ENCODE results near the gene HPS5.

HPS5 gene

GRCh38 chr11:18282626-18283025, 39.3 kb downstream of the HPS5 start:
- Histone ChIP-seq H3K36me3 (ENCODE audit: control insufficient read depth in 2 of 2, insufficient read depth in 1 of 2, low read length in 2 of 2) (peaks cover 7 to 87% of the 10 kb centered on the region in 2 experiments), H3K4me1 (ENCODE audit: control insufficient read depth, insufficient read depth, low read length) (no peaks in the 10 kb centered on the region), H3K27ac (ENCODE audit: extremely low read depth, low read depth, low read length) (no peak overlapping the region), H3K9me3 (ENCODE audit: control insufficient read depth, insufficient read depth, low read depth, low read length) (no peaks in the 10 kb centered on the region), H3K4me3 (ENCODE audit: low read depth, low read length) (no peak overlapping the region)
- ChIA-PET CTCF (interaction anchor here (1.4 kb wide), 1 partner anchor 39 kb away, joined by 3 read pairs; no protein-coding TSS in a partner anchor), POLR2A (no interaction called here)
- TF ChIP-seq ZNF561 (tag by site-specific recombination; IDR thresholded peaks at IDR 0.05; ENCODE audit: borderline replicate concordance) (no peak), ZNF174 (tag by site-specific recombination; IDR thresholded peaks at IDR 0.05) (no peak), KLF17 (tag by site-specific recombination; IDR thresholded peaks at IDR 0.05) (no peak), ZNF350 (tag by site-specific recombination; IDR thresholded peaks at IDR 0.05) (no peak), GFI1B (tag by site-specific recombination; IDR thresholded peaks at IDR 0.05) (no peak), ZNF654 (tag by site-specific recombination; IDR thresholded peaks at IDR 0.05; ENCODE audit: low read depth) (no peak), ZNF76 (tag by site-specific recombination; IDR thresholded peaks at IDR 0.05; ENCODE audit: borderline replicate concordance, low read depth) (no peak)

GRCh38 chr11:18280438-18281045, 41.4 kb downstream of the HPS5 start:
- H3K4me3 ChIP-seq (ENCODE audit: low read depth, low read length), result no peak overlapping the region
- POLR2A ChIA-PET, result no interaction called here
- no peaks in the 10 kb centered on the region for H3K9me3 ChIP-seq (ENCODE audit: control insufficient read depth, insufficient read depth, low read depth, low read length)
- TF ChIP-seq ZNF548 (tag by site-specific recombination; IDR thresholded peaks at IDR 0.05) (no peak), ZNF660 (tag by site-specific recombination; IDR thresholded peaks at IDR 0.05) (no peak), ZNF473 (tag by site-specific recombination; IDR thresholded peaks at IDR 0.05) (no peak), INSM2 (tag by site-specific recombination; IDR thresholded peaks at IDR 0.05) (no peak), ZNF600 (tag by site-specific recombination; IDR thresholded peaks at IDR 0.05) (no peak), ZNF558 (tag by site-specific recombination; IDR thresholded peaks at IDR 0.05) (no peak), WT1 (tag by site-specific recombination; IDR thresholded peaks at IDR 0.05) (no peak), IKZF3 (tag by site-specific recombination; IDR thresholded peaks at IDR 0.05) (no peak), ZNF274 (IDR thresholded peaks at IDR 0.05; ENCODE audit: low read length) (no peak), ZNF274 (tag by site-specific recombination; IDR thresholded peaks at IDR 0.05; ENCODE audit: borderline replicate concordance) (no peak), ZNF174 (tag by site-specific recombination; IDR thresholded peaks at IDR 0.05) (no peak), SP2 (tag by site-specific recombination; IDR thresholded peaks at IDR 0.05) (no peak)
- no peak overlapping the region for H3K27ac ChIP-seq (ENCODE audit: extremely low read depth, low read depth, low read length)
- H3K4me1 ChIP-seq (ENCODE audit: control insufficient read depth, insufficient read depth, low read length), result no peaks in the 10 kb centered on the region
- H3K36me3 ChIP-seq (ENCODE audit: control insufficient read depth in 2 of 2, insufficient read depth in 1 of 2, low read length in 2 of 2), result peaks cover 7 to 69% of the 10 kb centered on the region in 2 experiments
- CTCF ChIA-PET, result interaction anchor here (1.5 kb wide), 1 partner anchor 37 kb away, joined by 4 read pairs; no protein-coding TSS in a partner anchor

- ChIA-PET CTCF (no interaction called here), POLR2A (interaction anchor here (0.7 kb wide), 1 partner anchor 29 kb away, joined by 5 read pairs; no protein-coding TSS in a partner anchor)
- Histone ChIP-seq H3K4me3 (ENCODE audit: low read depth, low read length) (no peak overlapping the region), H3K9me3 (ENCODE audit: control insufficient read depth, insufficient read depth, low read depth, low read length) (no peaks in the 10 kb centered on the region), H3K36me3 (ENCODE audit: control insufficient read depth in 2 of 2, insufficient read depth in 1 of 2, low read length in 2 of 2) (peaks cover 0 to 44% of the 10 kb centered on the region in 2 experiments; a peak in 1 of 3 replicates), H3K27ac (ENCODE audit: extremely low read depth, low read depth, low read length) (no peak overlapping the region), H3K4me1 (ENCODE audit: control insufficient read depth, insufficient read depth, low read length) (no peaks in the 10 kb centered on the region)
- TF ChIP-seq ZNF157 (tag by site-specific recombination; IDR thresholded peaks at IDR 0.05) (no peak), ZNF664 (tag by site-specific recombination; IDR thresholded peaks at IDR 0.05) (0 out of 2 replicates have a peak, but pooled peaks have one; percentile 23)
These were observed 44.2 kb downstream of the HPS5 start for GRCh38 chr11:18277565-18278271.
